Measurements from ENCODE around the gene HDAC4. TPM values are rescaled to one million over a fixed set of nuclear protein-coding genes. Genes with fewer than 3 reads are reported as not detected.

HDAC4 gene
- total and polyA plus RNA-seq, 2 experiments from 2014 or later: 9.3 to 10.8 TPM

DNA sequence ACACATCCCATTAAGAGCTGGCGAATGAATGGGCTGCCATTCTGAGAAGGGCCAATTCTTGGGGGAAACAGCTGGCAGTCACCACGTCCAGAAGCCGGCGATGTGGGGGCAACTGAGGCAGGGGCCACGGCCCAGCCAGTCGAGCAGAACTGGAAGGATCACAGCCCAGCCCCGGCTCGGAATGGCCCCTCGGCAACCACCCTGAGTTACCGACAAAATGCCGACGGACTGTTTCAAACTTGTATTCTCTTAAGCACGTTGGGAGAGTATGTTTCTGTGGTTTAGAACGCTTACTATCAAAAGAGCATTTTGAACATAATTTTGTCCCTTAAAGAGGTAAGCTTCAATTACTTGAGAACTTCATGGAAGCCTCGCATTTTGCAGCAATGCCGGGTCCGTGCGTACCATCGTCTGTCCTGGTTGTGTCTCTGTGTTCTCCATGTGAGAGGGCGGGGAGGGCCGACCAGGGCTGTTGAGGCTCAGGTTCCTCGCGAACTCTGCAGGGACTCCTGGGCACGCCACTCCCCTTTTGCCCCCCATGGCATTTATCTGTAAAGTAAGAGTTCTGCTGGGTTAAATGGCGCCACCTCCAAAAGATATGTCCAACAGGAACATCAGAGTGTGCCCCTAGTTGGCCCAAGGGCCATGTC, 397.1 kb downstream of the HDAC4 start:
- H3K4me1 ChIP-seq (ENCODE audit: insufficient read depth): peaks cover 10% of the 10 kb centered on the region
- peak overlapping the region; percentile 84 for H3K27ac ChIP-seq
- peak overlapping the region; percentile 57 for H3K4me2 ChIP-seq
- no peaks in the 10 kb centered on the region for H3K9me2 ChIP-seq (replicated peaks; ENCODE audit: insufficient read depth)
- DNase-seq (ENCODE audit: low spot score): no peak
- H2AFZ ChIP-seq: no peak overlapping the region
- H3K9me3 ChIP-seq (ENCODE audit: low read depth): no peaks in the 10 kb centered on the region
- H4K20me1 ChIP-seq (ENCODE audit: insufficient read depth, poor library complexity, severe bottlenecking): no peaks in the 10 kb centered on the region
- H3K27me3 ChIP-seq: no peaks in the 10 kb centered on the region
- H3K36me3 ChIP-seq (replicated peaks; ENCODE audit: insufficient read depth, low read depth): no peaks in the 10 kb centered on the region
- H3K4me3 ChIP-seq: no peak overlapping the region
- 91% methylated on average over 25 of the region's 25 CpGs for WGBS (ENCODE audit: low lambda C conversion rate, missing lambda C conversion rate)
- TF ChIP-seq EZH2 (IDR thresholded peaks at IDR 0.05; ENCODE audit: borderline replicate concordance) (no peak), EZH2phosphoT487 (IDR thresholded peaks at IDR 0.05; ENCODE audit: low read depth, severe bottlenecking, unreplicated experiment) (no peak)
- TF ChIP-seq, protein P1, sequence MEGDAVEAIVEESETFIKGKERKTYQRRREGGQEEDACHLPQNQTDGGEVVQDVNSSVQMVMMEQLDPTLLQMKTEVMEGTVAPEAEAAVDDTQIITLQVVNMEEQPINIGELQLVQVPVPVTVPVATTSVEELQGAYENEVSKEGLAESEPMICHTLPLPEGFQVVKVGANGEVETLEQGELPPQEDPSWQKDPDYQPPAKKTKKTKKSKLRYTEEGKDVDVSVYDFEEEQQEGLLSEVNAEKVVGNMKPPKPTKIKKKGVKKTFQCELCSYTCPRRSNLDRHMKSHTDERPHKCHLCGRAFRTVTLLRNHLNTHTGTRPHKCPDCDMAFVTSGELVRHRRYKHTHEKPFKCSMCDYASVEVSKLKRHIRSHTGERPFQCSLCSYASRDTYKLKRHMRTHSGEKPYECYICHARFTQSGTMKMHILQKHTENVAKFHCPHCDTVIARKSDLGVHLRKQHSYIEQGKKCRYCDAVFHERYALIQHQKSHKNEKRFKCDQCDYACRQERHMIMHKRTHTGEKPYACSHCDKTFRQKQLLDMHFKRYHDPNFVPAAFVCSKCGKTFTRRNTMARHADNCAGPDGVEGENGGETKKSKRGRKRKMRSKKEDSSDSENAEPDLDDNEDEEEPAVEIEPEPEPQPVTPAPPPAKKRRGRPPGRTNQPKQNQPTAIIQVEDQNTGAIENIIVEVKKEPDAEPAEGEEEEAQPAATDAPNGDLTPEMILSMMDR (IDR thresholded peaks at IDR 0.05; ENCODE audit: poor library complexity): no peak
- H3K79me2 ChIP-seq: no peaks in the 10 kb centered on the region

DNA sequence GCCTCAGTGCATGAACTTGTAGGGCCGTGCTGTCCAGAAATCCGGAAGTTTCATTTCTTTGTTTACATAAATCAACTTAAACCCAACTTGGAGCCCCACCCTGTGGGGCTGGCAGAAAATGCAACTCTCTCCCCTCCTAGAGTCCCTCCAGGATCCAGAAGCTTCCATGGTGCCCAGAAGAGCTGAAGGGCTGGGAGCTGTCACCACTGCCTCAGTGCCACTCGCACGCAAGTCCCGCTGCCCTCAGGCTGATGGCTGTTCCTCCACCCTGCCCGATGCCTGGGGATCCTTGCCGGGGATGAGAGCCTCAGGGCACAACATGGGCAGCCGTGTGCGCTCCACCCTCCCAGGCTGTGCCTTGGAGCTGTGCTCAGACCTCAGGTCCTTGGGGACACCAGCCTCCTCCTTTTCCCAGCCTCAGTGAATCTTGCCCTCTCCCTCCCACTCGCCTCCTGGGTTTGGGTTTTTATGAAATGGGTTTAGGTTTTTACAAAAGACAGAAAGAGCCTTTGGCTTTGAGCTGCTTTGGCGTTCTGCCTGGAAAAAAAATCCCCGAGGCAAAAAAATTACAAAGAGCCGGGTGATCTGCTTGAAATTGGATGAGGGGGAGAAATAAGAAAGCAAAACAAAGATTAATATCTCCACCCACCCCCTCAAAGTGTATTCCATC, 397.7 kb downstream of the HDAC4 start:
- H2AFZ ChIP-seq: no peak overlapping the region
- peak; percentile 60 for DNase-seq (ENCODE audit: low spot score)

DNA sequence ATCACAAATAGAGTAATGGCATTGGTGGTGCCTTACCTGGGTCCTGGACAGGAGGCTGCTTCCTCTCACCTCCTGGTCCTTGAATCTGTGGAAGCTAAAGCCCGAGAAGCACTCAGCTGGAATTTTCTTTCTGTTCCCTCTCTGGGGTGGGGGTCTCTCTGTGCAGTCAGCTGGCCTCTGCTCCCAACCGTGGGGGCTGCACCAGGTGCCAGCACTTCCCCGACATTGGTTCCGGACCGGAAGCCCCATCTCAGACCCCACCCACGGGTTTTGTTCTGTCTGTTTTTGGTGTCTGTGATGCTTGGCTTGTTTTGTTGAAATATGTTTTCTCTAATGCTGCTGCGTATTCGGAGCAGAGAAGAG, 398.2 kb downstream of the HDAC4 start:
- no peak overlapping the region for H3K4me3 ChIP-seq
- TF ChIP-seq, protein P1 (IDR thresholded peaks at IDR 0.05; ENCODE audit: poor library complexity): no peak
- TF ChIP-seq EZH2phosphoT487 (IDR thresholded peaks at IDR 0.05; ENCODE audit: low read depth, severe bottlenecking, unreplicated experiment) (no peak), EZH2 (IDR thresholded peaks at IDR 0.05; ENCODE audit: borderline replicate concordance) (no peak)
- H3K27me3 ChIP-seq: no peaks in the 10 kb centered on the region
- H3K4me2 ChIP-seq: peak overlapping the region; percentile 20
- no peaks in the 10 kb centered on the region for H3K9me3 ChIP-seq (ENCODE audit: low read depth)
- 65% methylated on average over 8 of the region's 8 CpGs for WGBS (ENCODE audit: low lambda C conversion rate, missing lambda C conversion rate)
- no peaks in the 10 kb centered on the region for H3K36me3 ChIP-seq (replicated peaks; ENCODE audit: insufficient read depth, low read depth)
- peak overlapping the region; percentile 84 for H3K27ac ChIP-seq
- no peaks in the 10 kb centered on the region for H3K79me2 ChIP-seq
- no peak for DNase-seq (ENCODE audit: low spot score)
- no peak overlapping the region for H2AFZ ChIP-seq
- peaks cover 10% of the 10 kb centered on the region for H3K4me1 ChIP-seq (ENCODE audit: insufficient read depth)
- H3K9me2 ChIP-seq (replicated peaks; ENCODE audit: insufficient read depth): no peaks in the 10 kb centered on the region
- H4K20me1 ChIP-seq (ENCODE audit: insufficient read depth, poor library complexity, severe bottlenecking): no peaks in the 10 kb centered on the region

More for the DNA sequence above, 397.7 kb downstream of the HDAC4 start:
- 72% methylated on average over 13 of the region's 13 CpGs for WGBS (ENCODE audit: low lambda C conversion rate, missing lambda C conversion rate)
- Histone ChIP-seq H3K27me3 (no peaks in the 10 kb centered on the region), H3K4me2 (peak overlapping the region; percentile 57), H3K9me2 (replicated peaks; ENCODE audit: insufficient read depth) (no peaks in the 10 kb centered on the region), H3K36me3 (replicated peaks; ENCODE audit: insufficient read depth, low read depth) (no peaks in the 10 kb centered on the region), H3K27ac (peak overlapping the region; percentile 84), H3K4me3 (no peak overlapping the region), H3K9me3 (ENCODE audit: low read depth) (no peaks in the 10 kb centered on the region), H3K4me1 (ENCODE audit: insufficient read depth) (peaks cover 10% of the 10 kb centered on the region), H4K20me1 (ENCODE audit: insufficient read depth, poor library complexity, severe bottlenecking) (no peaks in the 10 kb centered on the region), H3K79me2 (no peaks in the 10 kb centered on the region)
- TF ChIP-seq, protein P1 (IDR thresholded peaks at IDR 0.05; ENCODE audit: poor library complexity): peak; percentile 51
- TF ChIP-seq EZH2phosphoT487 (IDR thresholded peaks at IDR 0.05; ENCODE audit: low read depth, severe bottlenecking, unreplicated experiment): no peak
